SH-SY5Y (cell line): Measurements from ENCODE around the gene AKIRIN2.

ENCODE experiments used
- GATA2 ChIP-seq: IDR thresholded peaks from 2 replicates; pipeline ENCODE4 v1.6.1; 2011; ENCODE audit warnings: mild to moderate bottlenecking, low read depth, low read length
- GATA3 ChIP-seq: IDR thresholded peaks from 2 replicates; pipeline ENCODE4 v1.6.1; 2011; ENCODE audit warnings: low read depth, mild to moderate bottlenecking, low read length, moderate library complexity

GRCh38 chr6:87721311-87721710 is 19.3 kb upstream of the AKIRIN2 start:
- no peak for TF ChIP-seq GATA3
- no peak for TF ChIP-seq GATA2
